Left ventricle myocardium inferior (tissue), 1 donor: ENCODE results near the gene SLC25A4. TPM values are rescaled to one million over a fixed set of nuclear protein-coding genes. Genes with fewer than 3 reads are reported as not detected.
"Not testable (repeated sequence)": the region's sequence is repeated elsewhere in the genome, so short reads cannot be mapped to it uniquely, and the experiment has no call there.

Source experiments
- DNase-seq: peaks from one replicate; pipeline ENCODE4 v3.0.0-alpha.2; 2020
- H3K27ac ChIP-seq: fragments of 200-600 bp; replicated peaks from 2 replicates; pipeline ENCODE4 v1.8.0; 2021
- H3K27me3 ChIP-seq: fragments of 200-600 bp; 2 replicates; pipeline ENCODE4 v1.8.0; 2021; ENCODE audit warnings: low read depth
- H3K36me3 ChIP-seq: fragments of 200-600 bp; 2 replicates; pipeline ENCODE4 v1.8.0; 2021
- H3K4me1 ChIP-seq: fragments of 200-600 bp; 2 replicates; pipeline ENCODE4 v1.8.0; 2021
- H3K4me3 ChIP-seq: fragments of 200-600 bp; 2 replicates; pipeline ENCODE4 v1.8.0; 2021; ENCODE audit warnings: mild to moderate bottlenecking, moderate library complexity
- H3K9me3 ChIP-seq: fragments of 200-600 bp; replicated peaks from 2 replicates; pipeline ENCODE4 v1.8.0; 2021
- CTCF ChIP-seq: fragments of 200-600 bp; IDR thresholded peaks from 2 replicates; pipeline ENCODE4 v1.8.0; 2021; ENCODE audit warnings: antibody characterized with exemption, mild to moderate bottlenecking, borderline replicate concordance
- intact Hi-C: fragments of 100-400 bp; cut with micrococcal nuclease; formaldehyde crosslinking; loops from one replicate; pipeline ENCODE4 v1.11.0; 2022
- total RNA-seq: library from RNA; stranded (reverse); fragmentation: NEBNext Ultra II Directional; extraction: Animal tissue kit (Norgen Biotek cat#: 25700); gene quantifications from one replicate; pipeline ENCODE4 v1.2.1, GENCODE V29; 2021
- donor health status: DM: no; HTN: yes; CAD: no; lungs with severe emphysema.

The SLC25A4 gene
- total RNA-seq, 1 donor from 2014 or later = 2,250 TPM

GRCh38 chr4:185099940-185100339, 43.1 kb upstream of the SLC25A4 start:
- no peak for DNase-seq

GRCh38 chr4:185100423-185100822, 42.6 kb upstream of the SLC25A4 start:
- TF ChIP-seq CTCF = no peak
- no peak overlapping the region for H3K4me3 ChIP-seq
- no peak for DNase-seq
- no peaks in the 10 kb centered on the region for H3K9me3 ChIP-seq
- no peak overlapping the region for H3K27ac ChIP-seq
- H3K36me3 ChIP-seq = no peaks in the 10 kb centered on the region
- H3K27me3 ChIP-seq = no peaks in the 10 kb centered on the region
- peaks cover 6% of the 10 kb centered on the region for H3K4me1 ChIP-seq
- intact Hi-C loops = no loop called here

More at GRCh38 chr4:185099940-185100339, 43.1 kb upstream of the SLC25A4 start:
- H3K4me3 ChIP-seq = no peak overlapping the region
- no peaks in the 10 kb centered on the region for H3K9me3 ChIP-seq
- H3K27me3 ChIP-seq = no peaks in the 10 kb centered on the region
- peaks cover 6% of the 10 kb centered on the region for H3K4me1 ChIP-seq
- no peak overlapping the region for H3K27ac ChIP-seq
- TF ChIP-seq CTCF = no peak
- intact Hi-C loops = no loop called here
- H3K36me3 ChIP-seq = no peaks in the 10 kb centered on the region

GRCh38 chr4:185101354-185101890, 41.6 kb upstream of the SLC25A4 start:
- no peak overlapping the region for H3K27ac ChIP-seq
- H3K9me3 ChIP-seq = no peaks in the 10 kb centered on the region
- intact Hi-C loops = no loop called here
- no peak for TF ChIP-seq CTCF
- no peak for DNase-seq
- peaks cover 6% of the 10 kb centered on the region for H3K4me1 ChIP-seq
- no peaks in the 10 kb centered on the region for H3K36me3 ChIP-seq
- H3K4me3 ChIP-seq = no peak overlapping the region
- H3K27me3 ChIP-seq = no peaks in the 10 kb centered on the region

GRCh38 chr4:185104733-185105132, 38.3 kb upstream of the SLC25A4 start:
- no peak for DNase-seq
- intact Hi-C loops = no loop called here
- H3K4me1 ChIP-seq = peaks cover 8% of the 10 kb centered on the region
- TF ChIP-seq CTCF = no peak
- no peaks in the 10 kb centered on the region for H3K36me3 ChIP-seq
- no peaks in the 10 kb centered on the region for H3K27me3 ChIP-seq
- H3K9me3 ChIP-seq = no peaks in the 10 kb centered on the region
- no peak overlapping the region for H3K4me3 ChIP-seq
- H3K27ac ChIP-seq = no peak overlapping the region

- Histone ChIP-seq H3K27me3 (no peaks in the 10 kb centered on the region), H3K27ac (no peak overlapping the region), H3K4me3 (no peak overlapping the region), H3K4me1 (peaks cover 21% of the 10 kb centered on the region), H3K9me3 (no peaks in the 10 kb centered on the region), H3K36me3 (no peaks in the 10 kb centered on the region)
- no peak for DNase-seq
- no peak for TF ChIP-seq CTCF
- intact Hi-C loops = no loop called here
Measured at GRCh38 chr4:185106353-185106752, 36.7 kb upstream of the SLC25A4 start.

- H3K27ac ChIP-seq, H3K9me3 ChIP-seq, H3K36me3 ChIP-seq, DNase-seq, H3K4me3 ChIP-seq, H3K27me3 ChIP-seq, intact Hi-C loops: not testable (repeated sequence)
- H3K4me1 ChIP-seq = peaks cover 33% of the 10 kb centered on the region
Measured at GRCh38 chr4:185107574-185107973, 35.5 kb upstream of the SLC25A4 start.
